ENCODE measurements around the gene AKAP6. TPM values are rescaled to one million over a fixed set of nuclear protein-coding genes. Genes with fewer than 3 reads are reported as not detected.

The AKAP6 gene
- polyA plus RNA-seq, 3 donors from 2014 or later, result not detected

- H3K4me3 Mint-ChIP-seq, result no peak overlapping the region
- H3K27ac Mint-ChIP-seq, result no peak overlapping the region
- peaks cover 0 to 21% (median 5%) of the 10 kb centered on the region in 6 donors for H3K9me3 Mint-ChIP-seq
- no peaks in the 10 kb centered on the region for H3K27me3 Mint-ChIP-seq (ENCODE audit: low read depth in 3 of 3)
- no peak for DNase-seq
- no peaks in the 10 kb centered on the region for H3K4me1 Mint-ChIP-seq
- H3K36me3 Mint-ChIP-seq, result no peaks in the 10 kb centered on the region
Measured at GRCh38 chr14:32662211-32662610, 333.1 kb downstream of the AKAP6 start.

- H3K4me3 Mint-ChIP-seq, result no peak overlapping the region
- H3K36me3 Mint-ChIP-seq, result no peaks in the 10 kb centered on the region
- peaks cover 9 to 30% (median 10%) of the 10 kb centered on the region in 6 donors for H3K9me3 Mint-ChIP-seq
- no peaks in the 10 kb centered on the region for H3K4me1 Mint-ChIP-seq
- DNase-seq, result no peak
- H3K27me3 Mint-ChIP-seq (ENCODE audit: low read depth in 3 of 3), result no peaks in the 10 kb centered on the region
- no peak overlapping the region for H3K27ac Mint-ChIP-seq
Measured at GRCh38 chr14:32666308-32666707, 337.2 kb downstream of the AKAP6 start.

DNA sequence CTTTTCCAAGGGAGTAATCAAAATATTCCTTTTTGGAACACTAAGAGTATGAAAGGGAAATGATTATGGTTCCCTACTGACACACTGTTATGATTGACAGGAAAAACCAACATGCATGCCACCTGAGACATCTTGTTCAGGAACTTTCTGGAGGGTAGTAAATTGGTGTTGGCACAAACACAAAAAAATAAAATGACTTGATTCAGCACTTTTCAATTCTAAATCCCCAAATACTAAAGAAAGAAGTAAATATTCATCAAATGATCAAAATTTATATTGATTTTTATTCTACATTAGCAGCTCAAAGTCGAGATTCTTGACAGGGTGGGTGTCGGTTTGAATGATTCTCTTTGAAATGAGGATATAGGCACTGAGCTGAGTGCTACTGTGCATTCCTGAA is 338.2 kb downstream of the AKAP6 start:
- no peak for DNase-seq
- Mint-ChIP-seq H3K27ac (no peak overlapping the region), H3K4me1 (no peaks in the 10 kb centered on the region), H3K27me3 (ENCODE audit: low read depth in 3 of 3) (peaks cover 0 to 2% (median 0%) of the 10 kb centered on the region in 3 donors), H3K4me3 (no peak overlapping the region), H3K9me3 (peaks cover 13 to 35% (median 14%) of the 10 kb centered on the region in 6 donors), H3K36me3 (no peaks in the 10 kb centered on the region)

GRCh38 chr14:32667791-32668190 is 338.7 kb downstream of the AKAP6 start:
- H3K27me3 Mint-ChIP-seq (ENCODE audit: low read depth in 3 of 3), result peaks cover 0 to 2% (median 0%) of the 10 kb centered on the region in 3 donors
- no peak overlapping the region for H3K27ac Mint-ChIP-seq
- no peak overlapping the region for H3K4me3 Mint-ChIP-seq
- no peak for DNase-seq
- no peaks in the 10 kb centered on the region for H3K4me1 Mint-ChIP-seq
- no peaks in the 10 kb centered on the region for H3K36me3 Mint-ChIP-seq
- H3K9me3 Mint-ChIP-seq, result peaks cover 14 to 35% (median 16%) of the 10 kb centered on the region in 6 donors

GRCh38 chr14:32669391-32669790 is 340.3 kb downstream of the AKAP6 start:
- Mint-ChIP-seq H3K9me3 (peaks cover 14 to 42% (median 20%) of the 10 kb centered on the region in 6 donors), H3K4me1 (no peaks in the 10 kb centered on the region), H3K4me3 (no peak overlapping the region), H3K27me3 (ENCODE audit: low read depth in 3 of 3) (peaks cover 0 to 2% (median 0%) of the 10 kb centered on the region in 3 donors), H3K36me3 (no peaks in the 10 kb centered on the region), H3K27ac (no peak overlapping the region)
- DNase-seq, result no peak

GRCh38 chr14:32675433-32675832 is 346.3 kb downstream of the AKAP6 start:
- Mint-ChIP-seq H3K27ac (no peak overlapping the region), H3K4me1 (no peaks in the 10 kb centered on the region), H3K36me3 (no peaks in the 10 kb centered on the region), H3K9me3 (peaks cover 12 to 30% (median 18%) of the 10 kb centered on the region in 6 donors), H3K27me3 (ENCODE audit: low read depth in 3 of 3) (peaks cover 0 to 2% (median 2%) of the 10 kb centered on the region in 3 donors), H3K4me3 (no peak overlapping the region)
- DNase-seq, result no peak

GRCh38 chr14:32677129-32677780 is 348.2 kb downstream of the AKAP6 start:
- Mint-ChIP-seq H3K4me1 (no peaks in the 10 kb centered on the region), H3K27ac (no peak overlapping the region), H3K27me3 (ENCODE audit: low read depth in 3 of 3) (peaks cover 0 to 2% (median 0%) of the 10 kb centered on the region in 3 donors), H3K4me3 (no peak overlapping the region), H3K9me3 (peaks cover 5 to 23% (median 16%) of the 10 kb centered on the region in 6 donors), H3K36me3 (peaks cover 0 to 4% (median 0%) of the 10 kb centered on the region in 3 donors)
- DNase-seq, result no peak

DNA sequence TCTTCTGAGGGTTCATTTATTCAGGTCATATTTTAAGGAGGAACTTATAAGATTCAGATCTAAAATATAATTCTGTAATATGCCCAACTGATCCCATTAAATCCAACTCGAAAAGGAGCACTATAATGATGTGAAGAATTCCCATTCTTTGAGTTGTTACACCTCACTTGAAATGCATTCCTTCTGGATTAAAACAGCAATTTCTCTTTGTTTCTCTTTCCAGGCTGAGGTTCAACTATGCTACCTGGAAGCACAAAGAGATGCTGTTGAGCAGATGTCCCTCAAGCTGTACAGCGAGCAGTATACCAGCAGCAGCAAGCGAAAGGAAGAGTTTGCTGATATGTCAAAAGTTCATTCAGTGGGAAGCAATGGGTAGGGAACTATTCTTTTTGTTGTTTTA is 349.0 kb downstream of the AKAP6 start:
- peaks cover 5 to 24% (median 15%) of the 10 kb centered on the region in 6 donors for H3K9me3 Mint-ChIP-seq
- no peak overlapping the region for H3K4me3 Mint-ChIP-seq
- H3K36me3 Mint-ChIP-seq, result peaks cover 0 to 6% (median 0%) of the 10 kb centered on the region in 3 donors
- no peak for DNase-seq
- peaks cover 0 to 2% (median 0%) of the 10 kb centered on the region in 3 donors for H3K27me3 Mint-ChIP-seq (ENCODE audit: low read depth in 3 of 3)
- H3K27ac Mint-ChIP-seq, result no peak overlapping the region
- H3K4me1 Mint-ChIP-seq, result no peaks in the 10 kb centered on the region

DNA sequence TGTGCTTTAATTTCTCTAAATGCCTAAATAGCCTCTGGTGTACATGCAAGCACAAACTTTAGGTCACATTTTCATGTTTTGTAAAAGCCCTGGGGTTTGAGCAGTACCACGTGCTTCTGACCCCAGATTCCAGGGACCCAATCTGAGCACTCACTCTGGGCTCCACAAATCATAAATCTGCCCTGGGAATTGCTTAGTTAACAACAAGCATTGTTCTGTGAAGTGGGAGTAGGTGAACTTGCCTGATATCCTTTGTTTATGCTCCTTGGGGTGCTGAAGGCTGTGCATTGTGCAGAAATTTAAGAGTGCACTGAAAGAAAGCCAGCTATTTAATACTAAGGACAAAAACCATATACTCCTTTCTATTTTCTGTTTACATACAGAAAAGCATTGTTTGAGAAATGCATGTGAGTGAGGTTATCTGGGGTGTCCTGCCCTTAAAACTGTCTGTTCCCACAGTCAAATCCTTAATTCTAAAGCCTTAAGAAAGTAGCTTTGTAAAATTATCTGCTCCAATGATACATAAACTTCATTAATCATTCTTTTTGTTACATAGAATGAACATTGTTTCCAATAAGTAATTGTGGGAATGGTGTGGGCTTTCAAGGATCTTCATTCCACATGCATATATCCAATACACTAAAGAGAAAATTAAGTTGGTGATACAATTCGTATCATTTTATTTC is 351.0 kb downstream of the AKAP6 start:
- H3K4me3 Mint-ChIP-seq, result no peak overlapping the region
- peaks cover 4 to 20% (median 11%) of the 10 kb centered on the region in 6 donors for H3K9me3 Mint-ChIP-seq
- peaks cover 0 to 6% (median 0%) of the 10 kb centered on the region in 3 donors for H3K36me3 Mint-ChIP-seq
- H3K27me3 Mint-ChIP-seq (ENCODE audit: low read depth in 3 of 3), result no peaks in the 10 kb centered on the region
- no peak for DNase-seq
- H3K4me1 Mint-ChIP-seq, result no peaks in the 10 kb centered on the region
- no peak overlapping the region for H3K27ac Mint-ChIP-seq

DNA sequence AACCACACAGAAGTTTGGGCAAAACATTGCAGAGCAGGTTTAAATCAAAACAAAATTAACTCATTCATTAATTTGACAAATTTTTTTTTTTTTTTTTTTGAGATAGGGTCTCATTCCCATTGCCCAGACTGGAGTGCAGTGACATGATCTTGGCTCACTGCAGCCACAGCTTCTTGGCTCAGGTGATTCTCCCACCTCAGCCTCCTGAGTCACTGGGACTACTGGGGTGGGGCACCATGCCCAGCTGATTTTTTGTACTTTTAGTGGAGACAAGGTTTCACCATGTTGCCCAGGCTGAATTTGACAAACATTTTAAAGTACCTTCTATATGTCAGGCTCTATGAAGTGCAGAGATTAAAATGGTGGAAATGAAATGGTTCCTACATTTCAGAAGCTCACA is 352.5 kb downstream of the AKAP6 start:
- Mint-ChIP-seq H3K27ac (no peak overlapping the region), H3K4me1 (no peaks in the 10 kb centered on the region), H3K36me3 (peaks cover 0 to 6% (median 0%) of the 10 kb centered on the region in 3 donors), H3K4me3 (no peak overlapping the region), H3K27me3 (ENCODE audit: low read depth in 3 of 3) (peaks cover 0 to 1% (median 0%) of the 10 kb centered on the region in 3 donors), H3K9me3 (peaks cover 4 to 20% (median 9%) of the 10 kb centered on the region in 6 donors)
- no peak for DNase-seq

DNA sequence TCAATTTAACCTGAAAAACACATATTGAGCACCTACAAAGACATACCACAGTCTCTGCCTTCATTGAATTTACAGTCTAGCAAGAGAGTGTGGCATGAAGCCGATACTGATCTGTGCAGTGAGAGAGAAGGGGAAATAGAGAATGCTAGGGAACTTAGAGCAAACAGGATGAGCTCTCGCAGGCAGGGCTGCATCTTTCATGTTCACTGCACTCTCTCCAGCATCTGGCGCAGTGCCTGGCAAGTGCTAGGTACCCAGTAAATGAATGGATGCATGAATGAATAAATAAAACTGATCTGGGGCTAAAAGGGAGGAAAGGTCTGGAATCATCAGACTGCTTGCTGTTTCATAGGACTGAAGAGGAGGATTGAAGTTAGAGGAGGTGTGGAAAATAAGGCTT is 353.1 kb downstream of the AKAP6 start:
- peaks cover 4 to 21% (median 9%) of the 10 kb centered on the region in 6 donors for H3K9me3 Mint-ChIP-seq

GRCh38 chr14:32683679-32684078 is 354.6 kb downstream of the AKAP6 start:
- H3K27me3 Mint-ChIP-seq (ENCODE audit: low read depth in 3 of 3), result peaks cover 0 to 1% (median 0%) of the 10 kb centered on the region in 3 donors
- H3K27ac Mint-ChIP-seq, result no peak overlapping the region
- no peak for DNase-seq
- peaks cover 0 to 1% of the 10 kb centered on the region in 2 donors for H3K4me1 Mint-ChIP-seq
- H3K36me3 Mint-ChIP-seq, result peaks cover 0 to 6% (median 0%) of the 10 kb centered on the region in 3 donors
- no peak overlapping the region for H3K4me3 Mint-ChIP-seq
- H3K9me3 Mint-ChIP-seq, result peaks cover 4 to 27% (median 9%) of the 10 kb centered on the region in 6 donors

More for the DNA sequence above, 353.1 kb downstream of the AKAP6 start:
- no peak for DNase-seq
- H3K36me3 Mint-ChIP-seq, result peaks cover 0 to 6% (median 0%) of the 10 kb centered on the region in 3 donors
- no peaks in the 10 kb centered on the region for H3K4me1 Mint-ChIP-seq
- H3K27me3 Mint-ChIP-seq (ENCODE audit: low read depth in 3 of 3), result peaks cover 0 to 1% (median 0%) of the 10 kb centered on the region in 3 donors
- no peak overlapping the region for H3K4me3 Mint-ChIP-seq
- no peak overlapping the region for H3K27ac Mint-ChIP-seq

DNA sequence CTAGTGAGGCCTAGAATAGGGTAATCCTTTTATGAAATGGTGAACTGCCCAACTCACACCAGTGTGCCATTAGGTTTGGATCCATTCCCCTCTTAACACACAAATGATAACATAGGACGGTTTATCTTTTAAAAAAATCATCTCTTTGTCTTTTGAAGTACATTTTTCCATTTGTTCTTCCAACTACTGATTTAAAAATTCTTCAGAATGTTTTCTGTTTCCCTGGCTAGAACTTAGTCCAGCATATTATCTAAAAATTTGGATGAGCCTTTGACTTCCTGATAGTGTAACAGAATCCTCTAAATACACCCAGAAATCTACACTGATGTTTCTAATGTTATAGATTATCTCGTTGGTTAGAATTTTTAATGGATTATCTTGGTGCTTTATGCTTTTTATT is 359.8 kb downstream of the AKAP6 start:
- Mint-ChIP-seq H3K4me3 (no peak overlapping the region), H3K36me3 (no peaks in the 10 kb centered on the region), H3K4me1 (peaks cover 0 to 1% of the 10 kb centered on the region in 2 donors), H3K27me3 (ENCODE audit: low read depth in 3 of 3) (peaks cover 0 to 5% (median 0%) of the 10 kb centered on the region in 3 donors), H3K27ac (no peak overlapping the region), H3K9me3 (peaks cover 0 to 10% (median 7%) of the 10 kb centered on the region in 6 donors)
- no peak for DNase-seq

DNA sequence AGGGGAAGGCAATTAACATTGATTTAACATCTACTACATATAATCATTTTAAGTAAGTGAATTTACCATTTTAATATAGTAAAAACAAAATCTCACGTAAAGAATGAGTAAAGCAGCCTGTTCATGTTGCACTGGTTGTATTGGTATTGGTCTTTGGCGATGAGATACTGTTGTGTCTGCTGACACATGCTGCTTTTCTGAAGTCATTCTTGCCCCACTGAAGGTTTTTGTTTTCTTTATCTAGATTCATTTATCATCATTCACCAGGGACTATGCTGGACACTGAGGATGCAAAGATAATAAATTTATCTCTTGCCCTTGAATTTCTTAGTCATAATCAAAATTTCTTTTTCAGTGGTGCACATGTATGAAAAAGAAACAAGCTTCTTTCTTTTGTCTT is 363.3 kb downstream of the AKAP6 start:
- Mint-ChIP-seq H3K9me3 (peaks cover 0 to 16% (median 7%) of the 10 kb centered on the region in 6 donors), H3K4me3 (no peak overlapping the region), H3K27ac (no peak overlapping the region), H3K4me1 (no peaks in the 10 kb centered on the region), H3K36me3 (peaks cover 0 to 4% (median 0%) of the 10 kb centered on the region in 3 donors), H3K27me3 (ENCODE audit: low read depth in 3 of 3) (peaks cover 0 to 4% (median 0%) of the 10 kb centered on the region in 3 donors)
- no peak for DNase-seq

Data from immature natural killer cell (primary cell).